BE2C (cell line): ENCODE measurements around the gene GDPD1.
"Not testable (repeated sequence)": the region's sequence is repeated elsewhere in the genome, so short reads cannot be mapped to it uniquely, and the experiment has no call there.

ENCODE experiments used
- DNase-seq: peaks from one replicate; pipeline ENCODE4 v3.0.0-alpha.2; 2020
- H3K27me3 ChIP-seq: fragments of 250-450 bp; sonication (Bioruptor Pico); 2 replicates; pipeline ENCODE4 v1.5.1; 2020; ENCODE audit warnings: mild to moderate bottlenecking
- H3K36me3 ChIP-seq: fragments of 250-450 bp; sonication (Bioruptor Pico); 2 replicates; pipeline ENCODE4 v1.5.1; 2020; ENCODE audit warnings: mild to moderate bottlenecking
- H3K4me1 ChIP-seq: fragments of 250-450 bp; sonication (Bioruptor Pico); 2 replicates; pipeline ENCODE4 v1.5.1; 2020
- H3K4me3 ChIP-seq: 2 replicates; pipeline ENCODE4 v1.5.1; 2011; ENCODE audit warnings: low read depth, low read length
- H3K9me3 ChIP-seq: fragments of 250-450 bp; sonication (Bioruptor Pico); 2 replicates; pipeline ENCODE4 v1.5.1; 2020
- TF ChIP-seq, protein P1 (sequence below): IDR thresholded peaks from 2 replicates; pipeline ENCODE4 v1.5.1; 2012; ENCODE audit warnings: mild to moderate bottlenecking, low read depth, low read length

Gene GDPD1

DNA sequence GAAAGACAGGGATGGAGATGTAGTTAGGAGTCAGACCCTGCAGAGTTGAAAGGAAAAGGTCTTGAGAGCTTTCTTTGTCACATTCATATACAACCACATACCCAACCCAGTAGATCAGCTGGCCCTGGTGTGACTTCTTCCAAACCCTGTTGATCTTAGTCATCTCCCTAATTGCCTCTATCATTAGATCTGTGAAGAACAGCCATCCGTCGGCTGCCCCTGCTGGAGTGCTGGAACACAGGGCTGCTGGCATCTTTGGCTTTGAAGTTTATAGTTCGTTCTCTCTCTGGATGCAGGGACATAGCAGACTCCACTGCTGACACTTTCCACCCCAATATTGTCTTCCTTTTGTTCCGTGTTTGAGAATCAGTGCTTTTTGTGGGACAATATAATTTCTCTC is 20.9 kb upstream of the GDPD1 start:
- Histone ChIP-seq H3K9me3 (no peaks in the 10 kb centered on the region), H3K4me3 (no peak overlapping the region), H3K36me3 (peaks cover 67% of the 10 kb centered on the region), H3K27me3 (no peaks in the 10 kb centered on the region), H3K4me1 (no peaks in the 10 kb centered on the region)
- TF ChIP-seq, protein P1, sequence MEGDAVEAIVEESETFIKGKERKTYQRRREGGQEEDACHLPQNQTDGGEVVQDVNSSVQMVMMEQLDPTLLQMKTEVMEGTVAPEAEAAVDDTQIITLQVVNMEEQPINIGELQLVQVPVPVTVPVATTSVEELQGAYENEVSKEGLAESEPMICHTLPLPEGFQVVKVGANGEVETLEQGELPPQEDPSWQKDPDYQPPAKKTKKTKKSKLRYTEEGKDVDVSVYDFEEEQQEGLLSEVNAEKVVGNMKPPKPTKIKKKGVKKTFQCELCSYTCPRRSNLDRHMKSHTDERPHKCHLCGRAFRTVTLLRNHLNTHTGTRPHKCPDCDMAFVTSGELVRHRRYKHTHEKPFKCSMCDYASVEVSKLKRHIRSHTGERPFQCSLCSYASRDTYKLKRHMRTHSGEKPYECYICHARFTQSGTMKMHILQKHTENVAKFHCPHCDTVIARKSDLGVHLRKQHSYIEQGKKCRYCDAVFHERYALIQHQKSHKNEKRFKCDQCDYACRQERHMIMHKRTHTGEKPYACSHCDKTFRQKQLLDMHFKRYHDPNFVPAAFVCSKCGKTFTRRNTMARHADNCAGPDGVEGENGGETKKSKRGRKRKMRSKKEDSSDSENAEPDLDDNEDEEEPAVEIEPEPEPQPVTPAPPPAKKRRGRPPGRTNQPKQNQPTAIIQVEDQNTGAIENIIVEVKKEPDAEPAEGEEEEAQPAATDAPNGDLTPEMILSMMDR, result no peak
- DNase-seq, result no peak

DNA sequence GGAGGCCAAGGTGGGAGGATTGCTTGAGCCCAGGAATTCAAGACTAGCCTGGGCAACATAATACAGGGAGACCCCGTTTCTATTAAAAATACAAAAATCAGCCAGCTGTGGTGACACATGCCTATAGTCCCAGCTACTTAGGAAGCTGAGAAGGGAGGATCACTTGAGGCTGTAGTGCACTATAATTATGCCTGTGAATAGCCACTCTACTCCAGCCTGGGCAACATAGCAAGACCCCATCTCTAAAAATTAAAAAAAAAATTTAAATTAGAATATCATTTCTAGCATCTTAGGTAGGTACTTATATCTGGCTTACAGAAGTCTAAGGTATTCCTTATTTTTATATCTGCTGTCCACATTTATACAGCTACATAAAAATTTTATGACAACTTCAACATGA is 18.0 kb upstream of the GDPD1 start:
- Histone ChIP-seq H3K4me1 (no peaks in the 10 kb centered on the region), H3K36me3 (peaks cover 47% of the 10 kb centered on the region), H3K9me3 (no peaks in the 10 kb centered on the region), H3K4me3 (no peak overlapping the region), H3K27me3 (no peaks in the 10 kb centered on the region)
- TF ChIP-seq, protein P1, result no peak
- DNase-seq, result no peak

DNA sequence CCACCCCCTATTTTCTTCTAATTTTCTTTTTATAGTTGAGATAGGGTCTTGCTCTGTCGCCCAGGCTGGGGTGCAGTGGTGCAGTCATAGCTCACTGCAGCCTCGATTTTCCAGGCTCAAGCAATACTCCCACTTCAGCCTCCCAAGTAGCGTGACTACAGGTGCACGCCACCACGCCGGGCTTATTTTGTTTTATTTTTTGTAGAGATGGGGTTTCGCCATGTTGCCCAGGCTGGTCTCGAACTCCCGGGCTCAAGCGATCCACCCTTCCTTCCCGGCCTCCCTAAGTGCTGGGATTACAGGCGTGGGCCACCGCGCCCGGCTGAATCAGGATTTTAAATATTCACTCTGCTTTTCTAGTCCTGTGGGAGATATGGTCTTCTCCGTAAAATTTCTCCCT is 941 bp upstream of the GDPD1 start:
- Histone ChIP-seq H3K36me3 (no peaks in the 10 kb centered on the region), H3K4me1 (no peaks in the 10 kb centered on the region), H3K4me3 (no peak overlapping the region), H3K27me3 (no peaks in the 10 kb centered on the region), H3K9me3 (no peaks in the 10 kb centered on the region)
- no peak for DNase-seq
- TF ChIP-seq, protein P1, result no peak

DNA sequence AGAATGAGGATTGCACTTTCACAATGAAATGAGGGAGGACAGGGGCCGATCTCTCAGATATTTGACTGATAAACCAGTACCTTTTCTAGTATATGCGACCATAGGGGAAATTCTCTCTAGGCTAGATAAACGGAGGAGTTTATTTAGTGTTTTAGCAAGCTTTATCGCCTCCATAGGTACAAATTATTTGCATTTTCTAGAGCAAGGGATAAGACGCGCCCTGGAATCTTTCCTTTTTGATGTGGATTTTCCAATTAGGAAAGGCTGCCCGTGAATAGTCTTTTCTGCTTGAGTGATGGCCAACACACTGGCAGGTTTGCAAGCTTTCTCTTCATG is 351 bp upstream of the GDPD1 start:
- DNase-seq, result no peak
- TF ChIP-seq, protein P1, result no peak
- Histone ChIP-seq H3K4me1 (no peaks in the 10 kb centered on the region), H3K4me3 (peak overlapping the region; percentile 93), H3K9me3 (no peaks in the 10 kb centered on the region), H3K36me3 (no peaks in the 10 kb centered on the region), H3K27me3 (no peaks in the 10 kb centered on the region)

DNA sequence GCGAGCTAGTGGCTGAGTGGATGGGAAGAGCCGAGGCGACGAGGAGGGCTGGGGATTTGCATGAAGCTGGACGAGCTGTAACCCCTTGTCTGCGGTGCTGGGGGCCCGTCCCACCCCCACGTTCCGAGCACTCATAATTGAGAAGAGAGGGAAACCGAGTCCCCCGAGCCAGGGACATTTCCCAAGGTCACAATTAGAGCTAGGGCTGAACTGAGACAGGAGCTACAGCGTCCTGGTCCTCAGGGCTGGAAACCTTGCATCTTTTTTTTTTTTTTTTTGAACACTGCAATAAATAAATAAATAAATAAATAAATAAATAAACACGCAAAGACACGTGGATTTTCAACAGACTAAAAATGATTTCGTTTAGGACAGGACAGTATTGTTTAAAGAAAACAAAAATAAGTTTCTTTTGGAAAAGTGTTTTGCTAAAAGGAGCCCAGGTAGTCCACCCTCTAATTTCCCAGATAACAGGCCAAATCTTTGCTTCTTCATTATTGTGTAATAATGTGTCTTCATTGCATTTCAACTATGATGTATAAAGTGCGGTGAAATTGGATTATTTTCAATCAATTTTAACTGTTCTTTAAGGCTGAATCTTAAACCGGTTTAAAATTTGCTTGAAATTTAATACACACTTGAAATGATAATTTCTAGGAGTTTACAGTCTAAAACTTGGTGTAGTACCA is 992 bp downstream of the GDPD1 start:
- Histone ChIP-seq H3K4me3 (peak overlapping the region; percentile 93), H3K4me1 (no peaks in the 10 kb centered on the region), H3K36me3 (no peaks in the 10 kb centered on the region), H3K27me3 (no peaks in the 10 kb centered on the region), H3K9me3 (no peaks in the 10 kb centered on the region)
- peak; percentile 45 for DNase-seq
- TF ChIP-seq, protein P1, result no peak

DNA sequence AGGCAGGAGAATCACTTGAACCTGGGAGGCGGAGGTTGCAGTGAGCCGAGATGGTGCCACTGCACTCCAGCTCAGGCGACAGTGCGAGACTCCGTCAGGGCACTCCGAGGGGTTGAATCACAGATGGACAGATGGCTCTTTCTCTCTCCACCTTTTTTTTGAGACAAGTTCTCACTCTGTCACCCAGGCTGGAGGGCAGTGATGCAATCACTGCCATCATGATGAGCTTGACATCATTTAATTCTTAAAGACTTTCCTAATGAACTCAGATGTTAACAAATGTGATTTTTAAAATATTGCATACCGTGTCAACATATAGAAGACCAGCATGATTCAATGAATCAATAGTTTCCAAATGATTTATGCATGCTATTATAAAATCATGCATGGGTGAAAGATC is 3.5 kb downstream of the GDPD1 start:
- H3K9me3 ChIP-seq, result no peaks in the 10 kb centered on the region
- H3K27me3 ChIP-seq, result no peaks in the 10 kb centered on the region
- no peak for DNase-seq
- no peaks in the 10 kb centered on the region for H3K36me3 ChIP-seq
- H3K4me3 ChIP-seq, result no peak overlapping the region
- no peaks in the 10 kb centered on the region for H3K4me1 ChIP-seq
- TF ChIP-seq, protein P1, result no peak

DNA sequence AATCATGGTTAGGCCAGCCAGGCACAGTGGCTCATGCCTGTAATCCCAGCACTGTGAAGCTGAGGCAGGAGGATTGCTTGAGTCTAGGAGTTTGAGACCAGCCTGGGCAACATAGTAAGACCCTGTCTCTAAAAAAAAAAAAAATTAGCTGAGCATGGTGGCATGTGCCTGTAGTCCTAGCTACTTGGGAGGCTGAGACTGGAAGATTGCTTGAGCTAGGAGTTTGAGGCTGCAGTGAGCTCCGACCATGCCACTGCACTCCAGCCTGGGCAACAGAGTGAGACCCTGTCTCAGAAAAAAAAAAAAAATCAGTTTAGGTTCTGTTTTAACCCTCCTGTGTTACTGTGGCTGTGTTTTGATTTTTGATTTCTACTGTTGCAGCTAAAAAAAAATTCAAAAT is 8.3 kb downstream of the GDPD1 start:
- not testable (repeated sequence) for H3K4me3 ChIP-seq, DNase-seq, H3K36me3 ChIP-seq, H3K27me3 ChIP-seq, H3K9me3 ChIP-seq, H3K4me1 ChIP-seq
